BLaER1 treated with 17β-estradiol and CSF1 and Interleukin-3, amounts not matched to agents 10 nM and 100 nM (cell line): Measurements from ENCODE around the gene ACADVL.

Experiments
- H3K27ac ChIP-seq, 11 experiments: shearing (Covaris generic); formaldehyde crosslinking; 2 replicates each; pipeline ENCODE4 v1.8.1; 2022
- H3K27me3 ChIP-seq, 11 experiments: shearing (Covaris generic); formaldehyde crosslinking; 2 replicates each; pipeline ENCODE4 v1.8.1; 2022
- H3K36me3 ChIP-seq, 11 experiments: shearing (Covaris generic); formaldehyde crosslinking; 2 replicates each; pipeline ENCODE4 v1.8.1; 2022
- H3K4me1 ChIP-seq, 10 experiments: shearing (Covaris generic); formaldehyde crosslinking; 2 replicates each; pipeline ENCODE4 v1.8.1; 2022
- H3K4me2 ChIP-seq, 11 experiments: shearing (Covaris generic); formaldehyde crosslinking; 2 replicates each; pipeline ENCODE4 v1.8.1; 2022
- H3K4me3 ChIP-seq, 10 experiments: shearing (Covaris generic); formaldehyde crosslinking; 2 replicates each; pipeline ENCODE4 v1.8.1; 2022
- H3K9ac ChIP-seq, 11 experiments: shearing (Covaris generic); formaldehyde crosslinking; 2 replicates each; pipeline ENCODE4 v1.8.1; 2022
- H3K9me3 ChIP-seq, 11 experiments: shearing (Covaris generic); formaldehyde crosslinking; replicated peaks in 1 of 11; 2 replicates each; pipeline ENCODE4 v1.8.1; 2022
- H4K20me1 ChIP-seq, 11 experiments: shearing (Covaris generic); formaldehyde crosslinking; 2 replicates each; pipeline ENCODE4 v1.8.1; 2022
- Cebpa-rat ChIP-seq, 11 experiments: shearing (Covaris generic); IDR thresholded peaks; 2 replicates each; pipeline ENCODE4 v1.8.1; 2022

The ACADVL gene

DNA sequence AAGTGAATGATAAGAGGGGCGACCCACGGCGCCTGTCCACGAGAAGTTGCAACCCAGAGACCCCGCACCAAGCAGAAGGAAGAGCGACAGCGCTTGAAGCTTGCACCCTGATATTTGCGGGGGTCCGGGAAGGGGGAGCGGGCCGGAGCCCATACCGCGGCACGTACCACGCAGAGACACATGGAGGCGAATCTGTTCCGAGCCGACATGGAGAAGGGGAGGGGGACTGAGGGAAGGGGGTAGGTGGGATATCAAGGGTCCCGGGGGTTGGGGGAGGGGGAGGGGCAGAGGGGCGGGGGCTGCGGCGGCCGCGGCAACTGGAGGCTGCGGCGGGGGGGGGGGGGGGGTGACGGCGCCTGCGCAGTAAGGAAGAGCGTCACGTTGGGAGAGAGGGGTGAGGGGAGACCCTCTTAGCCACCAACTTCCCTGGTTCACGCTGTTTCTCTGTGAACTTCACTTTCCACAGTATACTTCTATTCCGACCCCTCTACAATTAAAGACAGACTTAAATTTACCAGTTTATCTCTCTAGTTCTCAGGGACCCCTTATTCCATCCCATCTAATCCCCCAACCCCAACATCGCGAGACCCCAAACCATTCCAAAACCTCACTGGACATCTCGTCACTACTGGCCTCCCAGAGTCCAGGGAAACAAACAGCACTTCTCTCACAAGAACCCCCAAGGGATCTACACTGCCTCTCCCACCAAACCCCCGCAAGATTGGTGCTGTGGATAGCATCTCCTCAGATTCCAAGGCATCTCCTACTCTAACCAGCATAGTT, 8.1 kb upstream of the ACADVL start:
- Histone ChIP-seq H3K9me3 (no peaks in the 10 kb centered on the region), H3K9ac (peak overlapping the region in 7 of 11 experiments; percentile 20 to 46 (median 36); a peak in 9 of 22 replicates), H3K4me2 (peak overlapping the region; percentile 21 to 99 (median 63); a peak in 21 of 22 replicates), H3K27ac (peak overlapping the region in 2 of 11 experiments; percentile 25 to 45; a peak in 2 of 22 replicates), H4K20me1 (peaks cover 20 to 97% (median 71%) of the 10 kb centered on the region in 11 experiments; a peak in 19 of 22 replicates), H3K36me3 (peaks cover 0 to 25% (median 0%) of the 10 kb centered on the region in 11 experiments; a peak in 6 of 22 replicates), H3K27me3 (no peaks in the 10 kb centered on the region), H3K4me1 (peaks cover 44 to 75% (median 65%) of the 10 kb centered on the region in 10 experiments), H3K4me3 (no peak overlapping the region)
- TF ChIP-seq Cebpa-rat (IDR thresholded peaks at IDR 0.05): no peak

DNA sequence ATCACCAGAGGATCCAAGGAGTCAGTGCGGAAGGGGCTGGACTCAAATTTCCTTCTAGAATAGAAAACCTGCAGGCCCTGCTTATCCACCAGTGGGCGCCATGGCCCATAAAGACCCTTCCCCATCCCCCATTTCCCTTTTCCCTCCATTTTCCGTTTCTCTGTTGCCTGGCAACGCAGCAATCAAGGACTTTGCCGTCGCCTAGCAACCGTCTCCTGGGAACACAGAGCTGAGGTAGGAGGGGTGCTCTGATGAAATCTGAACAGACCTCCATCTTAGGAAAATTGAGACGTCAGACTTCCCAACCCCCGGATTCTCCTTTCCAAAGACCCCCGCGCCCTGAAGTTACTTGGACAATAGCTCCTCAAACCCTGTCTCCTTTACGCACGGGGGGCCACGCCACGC, 5.8 kb upstream of the ACADVL start:
- Histone ChIP-seq H3K27ac (peak overlapping the region; percentile 38 to 87 (median 80); a peak in 21 of 22 replicates), H4K20me1 (peaks cover 16 to 76% (median 55%) of the 10 kb centered on the region in 11 experiments; a peak in 19 of 22 replicates), H3K4me3 (peak overlapping the region; percentile 52 to 82 (median 64)), H3K4me1 (peaks cover 58 to 73% (median 62%) of the 10 kb centered on the region in 10 experiments), H3K27me3 (no peaks in the 10 kb centered on the region), H3K36me3 (peaks cover 0 to 16% (median 0%) of the 10 kb centered on the region in 11 experiments; a peak in 6 of 22 replicates), H3K9me3 (no peaks in the 10 kb centered on the region), H3K9ac (peak overlapping the region in 10 of 11 experiments; percentile 58 to 79 (median 72); a peak in 21 of 22 replicates), H3K4me2 (peak overlapping the region; percentile 79 to 100 (median 99))
- TF ChIP-seq Cebpa-rat (IDR thresholded peaks at IDR 0.05): peak in 2 of 11 experiments; percentile 33 to 50; a peak in 3 of 22 replicates

DNA sequence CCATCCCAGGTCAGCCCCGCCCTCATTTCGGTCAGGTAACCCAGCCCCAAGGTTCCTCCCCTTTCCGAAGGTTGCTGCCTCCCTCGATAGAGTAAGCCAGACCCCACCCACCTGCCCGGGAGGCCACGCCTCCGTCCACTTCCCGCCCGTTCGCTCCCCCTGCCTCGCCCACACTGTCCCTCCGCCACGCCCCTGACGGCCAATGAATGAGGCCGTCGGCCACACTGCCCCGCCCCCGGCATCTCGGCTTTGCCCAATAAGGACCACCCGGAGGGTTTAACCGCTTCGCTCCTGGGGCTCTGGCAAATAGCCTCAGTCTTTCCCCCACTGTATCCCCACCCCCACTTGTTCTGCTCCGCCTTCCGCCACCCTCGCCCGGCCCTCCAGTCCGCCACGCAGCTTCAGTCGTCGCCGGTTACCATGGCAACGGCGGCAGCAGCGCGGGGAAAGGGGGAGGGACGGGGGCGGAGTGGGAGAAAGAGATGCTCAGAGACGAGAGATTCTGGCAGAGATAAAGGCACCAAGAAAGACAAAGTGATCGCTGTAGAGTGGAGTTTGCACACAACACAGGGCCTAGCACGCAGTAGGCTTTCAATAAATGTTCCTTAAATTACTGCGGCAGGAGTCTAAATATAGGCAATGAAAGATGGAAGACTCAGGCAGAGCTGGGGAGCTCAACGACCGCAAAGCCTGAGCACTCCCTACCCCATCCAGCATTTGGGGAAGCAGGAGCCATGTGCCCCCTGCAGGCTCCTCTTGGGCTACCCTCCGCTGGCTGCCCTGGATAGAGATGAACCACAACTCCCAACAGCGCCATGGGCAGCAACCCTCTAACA, 5.2 kb upstream of the ACADVL start:
- H3K27ac ChIP-seq: peak overlapping the region; percentile 38 to 87 (median 80); a peak in 21 of 22 replicates
- peak overlapping the region; percentile 58 to 79 (median 71); a peak in 21 of 22 replicates for H3K9ac ChIP-seq
- H4K20me1 ChIP-seq: peaks cover 16 to 69% (median 48%) of the 10 kb centered on the region in 11 experiments; a peak in 19 of 22 replicates
- peak overlapping the region; percentile 53 to 82 (median 64) for H3K4me3 ChIP-seq
- H3K27me3 ChIP-seq: no peaks in the 10 kb centered on the region
- H3K36me3 ChIP-seq: peaks cover 0 to 10% (median 0%) of the 10 kb centered on the region in 11 experiments; a peak in 4 of 22 replicates
- TF ChIP-seq Cebpa-rat (IDR thresholded peaks at IDR 0.05): no peak
- H3K4me2 ChIP-seq: peak overlapping the region; percentile 94 to 100 (median 99)
- no peaks in the 10 kb centered on the region for H3K9me3 ChIP-seq
- H3K4me1 ChIP-seq: peaks cover 58 to 73% (median 66%) of the 10 kb centered on the region in 10 experiments

DNA sequence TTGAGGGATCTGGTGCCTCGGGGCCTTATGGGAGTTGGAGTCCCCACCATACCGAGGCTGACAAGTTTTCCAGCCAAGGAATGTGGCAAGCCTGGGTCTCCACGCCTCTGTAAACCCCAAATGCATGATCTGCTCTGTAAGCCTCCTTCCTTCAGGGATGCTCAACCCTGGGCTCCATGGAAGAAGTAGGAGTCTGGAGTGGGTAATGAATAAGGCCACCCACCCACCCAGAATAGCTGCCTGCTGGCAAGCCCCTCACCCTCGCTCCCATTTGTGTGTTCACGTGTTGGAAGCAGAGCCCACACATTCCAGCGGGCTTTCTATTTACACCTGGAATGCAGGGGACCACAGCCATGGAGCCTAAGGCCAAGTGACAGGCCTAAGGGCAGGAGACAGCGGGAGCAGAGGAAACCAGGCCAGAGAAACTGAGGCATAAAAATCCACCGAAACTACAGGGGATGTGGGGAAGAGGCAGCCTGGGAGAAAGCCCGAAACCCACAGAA, 4.6 kb upstream of the ACADVL start:
- Histone ChIP-seq H3K9me3 (no peaks in the 10 kb centered on the region), H3K9ac (peak overlapping the region; percentile 28 to 79 (median 71); a peak in 20 of 22 replicates), H4K20me1 (peaks cover 16 to 65% (median 42%) of the 10 kb centered on the region in 11 experiments; a peak in 19 of 22 replicates), H3K36me3 (peaks cover 0 to 7% (median 0%) of the 10 kb centered on the region in 11 experiments; a peak in 3 of 22 replicates), H3K4me1 (peaks cover 54 to 73% (median 67%) of the 10 kb centered on the region in 10 experiments), H3K27me3 (no peaks in the 10 kb centered on the region), H3K4me2 (peak overlapping the region; percentile 94 to 100 (median 99)), H3K27ac (peak overlapping the region in 9 of 11 experiments; percentile 60 to 87 (median 80); a peak in 19 of 22 replicates), H3K4me3 (peak overlapping the region; percentile 53 to 82 (median 64))
- no peak for TF ChIP-seq Cebpa-rat (IDR thresholded peaks at IDR 0.05)

DNA sequence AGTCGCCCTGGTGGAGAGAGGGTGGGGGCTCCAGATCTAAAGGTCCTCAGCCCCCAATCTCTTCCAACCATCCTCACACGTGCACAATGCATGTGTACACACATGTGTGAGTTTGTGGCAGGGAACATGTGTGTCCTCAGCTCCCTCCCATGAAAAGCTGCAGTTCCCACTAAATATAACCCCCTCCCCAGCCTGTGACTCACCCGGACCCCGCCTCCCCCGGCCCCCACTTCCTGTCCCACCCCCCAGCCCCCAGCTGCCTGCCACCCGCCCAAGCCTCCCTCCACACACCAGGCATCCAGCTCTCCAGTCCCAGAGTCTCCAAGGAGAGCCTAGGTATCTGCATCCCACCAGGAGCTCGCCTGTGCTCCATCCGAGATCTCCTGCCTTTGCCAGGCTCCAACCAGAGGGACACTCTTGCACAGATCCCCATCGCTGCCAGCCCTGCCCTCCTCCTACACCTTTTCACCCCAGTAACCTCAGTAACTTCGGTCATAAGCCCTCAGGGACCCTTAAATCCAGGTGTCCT, 4.0 kb upstream of the ACADVL start:
- H3K4me1 ChIP-seq: peaks cover 53 to 78% (median 69%) of the 10 kb centered on the region in 10 experiments

DNA sequence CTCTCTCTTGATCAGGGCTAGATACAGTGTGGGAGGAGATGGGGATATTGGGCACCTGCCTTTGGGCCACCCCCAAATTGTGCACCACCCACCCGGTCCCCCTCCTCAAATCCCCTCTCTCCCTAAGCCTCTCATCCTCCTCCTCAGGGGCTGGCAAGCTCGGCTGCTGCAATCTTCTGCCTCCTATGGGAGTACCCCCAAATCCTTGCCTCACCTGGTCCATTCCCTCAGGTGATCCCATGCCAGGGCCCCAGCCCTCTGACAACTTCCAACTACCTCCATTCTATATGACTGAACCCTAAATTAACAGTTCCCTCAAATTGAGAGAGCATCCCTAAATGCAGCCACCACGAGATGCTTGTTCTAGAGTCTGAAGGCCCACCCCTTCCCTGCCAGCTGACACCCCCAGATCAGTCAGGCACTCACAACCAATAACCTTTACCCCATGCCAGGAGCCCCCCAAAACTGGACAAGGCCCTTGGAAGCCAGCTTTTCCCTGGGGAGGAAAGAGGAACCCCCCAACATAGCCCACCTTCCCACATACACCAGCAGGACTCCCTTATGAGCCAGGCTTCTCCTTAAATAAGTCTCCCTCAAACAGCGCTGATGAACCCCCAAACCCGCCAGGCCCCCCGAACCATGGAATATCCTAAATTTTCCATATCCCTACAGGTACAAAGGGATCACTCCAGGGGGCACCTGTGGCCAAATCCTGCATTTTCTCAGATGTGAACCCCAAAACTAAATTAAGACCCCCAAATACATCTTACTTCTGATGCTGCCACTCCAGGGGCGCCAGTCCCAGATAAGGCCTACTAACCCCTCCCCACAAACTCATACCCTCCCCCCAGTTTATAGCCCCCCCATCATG, 3.3 kb upstream of the ACADVL start:
- H3K4me3 ChIP-seq: peak overlapping the region; percentile 57 to 82 (median 70)
- H3K9me3 ChIP-seq: no peaks in the 10 kb centered on the region
- no peaks in the 10 kb centered on the region for H3K27me3 ChIP-seq
- H3K9ac ChIP-seq: peak overlapping the region; percentile 68 to 82 (median 80)
- H3K4me1 ChIP-seq: peaks cover 60 to 81% (median 73%) of the 10 kb centered on the region in 10 experiments
- H4K20me1 ChIP-seq: peaks cover 13 to 66% (median 40%) of the 10 kb centered on the region in 11 experiments; a peak in 20 of 22 replicates
- peak overlapping the region in 10 of 11 experiments; percentile 35 to 74 (median 60); a peak in 19 of 22 replicates for H3K27ac ChIP-seq
- peaks cover under 1 to 7% (median 4%) of the 10 kb centered on the region in 11 experiments; a peak in 17 of 22 replicates for H3K36me3 ChIP-seq
- H3K4me2 ChIP-seq: peak overlapping the region; percentile 94 to 100 (median 99)
- TF ChIP-seq Cebpa-rat (IDR thresholded peaks at IDR 0.05): no peak

More for the DNA sequence above, 4.0 kb upstream of the ACADVL start:
- peaks cover 0 to 4% (median 0%) of the 10 kb centered on the region in 11 experiments; a peak in 1 of 22 replicates for H3K36me3 ChIP-seq
- H3K27me3 ChIP-seq: no peaks in the 10 kb centered on the region
- H3K9ac ChIP-seq: peak overlapping the region; percentile 68 to 82 (median 80)
- peaks cover 12 to 65% (median 37%) of the 10 kb centered on the region in 11 experiments; a peak in 20 of 22 replicates for H4K20me1 ChIP-seq
- peak overlapping the region; percentile 57 to 82 (median 70) for H3K4me3 ChIP-seq
- H3K9me3 ChIP-seq: no peaks in the 10 kb centered on the region
- peak overlapping the region in 9 of 11 experiments; percentile 60 to 87 (median 80); a peak in 18 of 22 replicates for H3K27ac ChIP-seq
- peak overlapping the region; percentile 94 to 100 (median 99) for H3K4me2 ChIP-seq
- no peak for TF ChIP-seq Cebpa-rat (IDR thresholded peaks at IDR 0.05)
